GM21381 (cell line): Measurements from ENCODE around the gene SLC25A26.
A peak's percentile ranks its signal among the peaks of the same experiment; 100 is the strongest.

Experiments used
- ATAC-seq: cut with Tn5 transposase; IDR thresholded peaks from one replicate; pipeline ENCODE4 v1.9.1; 2021; ENCODE audit warnings: mild to moderate bottlenecking, moderate library complexity; ENCODE audit not compliant: unreplicated experiment

The SLC25A26 gene

DNA sequence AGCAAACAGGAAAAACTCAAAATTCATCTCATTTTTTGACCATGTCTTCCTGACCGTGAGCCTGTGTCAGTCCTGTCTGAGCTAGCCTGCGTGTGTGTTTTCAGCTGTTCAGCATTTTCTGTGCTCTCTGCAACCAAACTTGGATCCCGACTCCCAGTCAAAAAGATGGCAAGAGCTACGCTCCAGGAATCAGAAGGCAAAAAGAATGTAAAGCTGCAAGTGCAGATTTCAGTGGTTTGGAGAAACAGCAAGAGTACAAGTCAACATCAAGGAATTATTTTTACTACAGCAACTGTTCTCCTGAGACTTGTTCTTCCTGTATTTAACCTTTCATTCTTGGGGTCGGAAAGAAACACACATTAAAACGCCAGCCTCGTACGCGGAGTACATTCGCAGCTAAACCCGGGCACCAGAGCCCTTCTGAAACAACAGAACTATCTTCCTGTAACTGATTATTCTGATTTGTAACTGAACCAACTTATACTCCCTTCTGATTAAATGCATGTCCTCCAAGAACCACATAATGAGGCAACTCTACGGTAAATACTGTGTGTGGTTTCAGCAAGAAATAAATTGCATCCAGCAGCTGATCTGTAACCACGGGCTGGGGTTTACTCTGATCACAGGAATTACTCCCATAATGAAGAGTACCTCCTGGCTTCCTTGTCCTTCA lies 172.7 kb downstream of the SLC25A26 start:
- peak; percentile 6 for ATAC-seq

DNA sequence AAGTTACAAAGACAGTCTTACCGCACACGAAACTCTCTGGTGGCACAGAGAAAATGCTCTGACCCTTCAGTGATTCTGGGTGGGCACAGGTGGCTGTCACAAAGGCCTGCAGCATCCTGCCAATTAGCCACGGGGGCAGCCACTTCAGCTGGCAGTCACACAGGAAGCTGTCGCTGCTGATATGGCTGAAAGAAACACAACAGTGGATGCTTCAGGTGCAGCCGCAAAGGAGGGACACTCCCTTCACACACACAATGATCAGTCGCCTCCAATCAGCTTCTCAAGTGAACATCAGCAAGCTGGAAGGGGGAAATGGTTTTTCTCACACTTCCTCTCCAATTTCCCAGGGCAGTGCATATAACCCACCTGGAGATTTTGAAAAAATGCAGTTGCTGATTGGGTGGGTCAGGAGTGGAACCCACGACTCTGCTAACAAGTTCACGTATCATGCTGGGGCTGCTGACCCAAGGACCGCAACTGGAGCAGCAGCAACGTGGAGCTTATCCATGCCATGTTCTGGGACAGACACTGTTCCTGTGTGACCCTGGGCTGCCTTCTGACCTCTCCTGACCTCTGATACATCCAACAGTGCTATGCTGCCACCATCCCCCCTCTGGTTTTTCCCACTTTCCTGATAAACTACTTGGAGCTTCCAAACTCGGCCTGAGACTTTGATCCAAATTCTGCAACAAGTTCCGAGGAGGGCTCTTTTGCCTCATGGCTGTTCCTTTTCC lies 173.4 kb downstream of the SLC25A26 start:
- ATAC-seq, result peak; percentile 89

DNA sequence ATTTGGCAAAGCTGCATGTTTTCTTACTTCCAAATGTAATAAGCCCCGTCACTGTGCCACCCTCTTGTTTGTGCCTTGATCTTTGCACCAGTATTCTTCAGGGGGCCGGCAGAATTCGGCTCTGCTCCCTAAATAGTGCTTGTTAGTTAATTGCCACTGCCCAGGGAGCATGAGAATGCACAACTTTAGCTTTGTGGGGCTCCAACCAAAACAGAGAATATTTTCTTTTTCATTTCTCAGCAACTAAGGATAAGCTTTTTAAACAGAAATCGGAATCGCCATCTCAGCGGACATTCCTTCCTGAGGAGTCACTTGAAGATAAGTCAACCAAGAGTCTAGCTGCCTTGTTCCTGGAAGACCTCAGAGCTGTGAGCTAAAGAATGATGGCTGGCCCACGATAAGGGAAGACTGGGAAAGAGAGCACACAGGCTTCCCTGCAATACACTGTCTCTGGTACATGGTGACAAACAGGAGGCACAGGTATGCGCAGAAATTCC lies 174.0 kb downstream of the SLC25A26 start:
- ATAC-seq, result no peak

DNA sequence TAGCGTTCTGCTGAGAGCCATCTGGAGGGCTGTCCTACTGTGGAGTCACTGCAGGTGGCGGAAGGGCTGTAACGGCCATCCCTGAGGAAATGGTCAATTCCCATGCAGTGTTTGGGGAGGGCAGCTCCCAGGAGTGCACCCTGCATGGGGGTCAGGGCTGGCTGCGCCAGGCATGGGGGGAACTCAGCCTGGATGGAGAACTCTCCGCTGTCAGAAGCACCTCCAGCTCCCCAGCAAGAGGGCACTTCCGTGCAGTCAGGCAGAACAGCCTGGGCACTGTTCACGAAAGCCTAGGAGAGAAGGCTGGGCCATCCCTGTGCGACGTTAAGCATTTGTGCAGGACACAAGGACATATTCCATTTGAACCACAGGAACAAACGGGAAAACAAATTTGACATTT lies 174.8 kb downstream of the SLC25A26 start:
- ATAC-seq, result no peak

DNA sequence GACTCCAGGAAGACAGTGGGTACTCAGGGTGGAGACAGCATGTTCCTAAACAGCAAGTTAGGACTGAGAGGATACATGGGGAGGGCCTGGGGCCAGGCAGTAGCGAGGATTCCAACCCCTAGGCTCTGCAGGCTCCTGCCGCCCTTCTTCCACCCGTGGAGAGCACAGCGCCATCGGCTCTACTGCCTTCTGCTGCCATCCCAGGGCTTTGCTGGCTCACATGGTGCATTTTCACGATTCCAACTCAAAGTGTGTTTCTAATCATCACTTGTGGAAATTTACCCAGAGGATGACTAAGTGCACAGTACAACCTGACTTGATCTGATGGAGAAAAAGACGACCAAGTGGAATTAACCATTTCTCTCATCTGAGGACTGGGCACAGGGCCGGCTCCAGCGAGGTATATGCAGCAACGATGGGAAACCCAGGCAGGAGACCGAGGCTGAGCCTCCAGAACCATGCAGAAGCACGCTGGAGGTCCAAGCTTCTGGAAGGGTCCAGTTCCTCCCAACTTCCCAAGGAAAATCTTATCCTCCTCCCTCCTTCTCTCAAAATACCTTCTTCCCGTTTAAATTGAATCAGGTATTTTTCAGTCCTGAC lies 175.5 kb downstream of the SLC25A26 start:
- no peak for ATAC-seq

DNA sequence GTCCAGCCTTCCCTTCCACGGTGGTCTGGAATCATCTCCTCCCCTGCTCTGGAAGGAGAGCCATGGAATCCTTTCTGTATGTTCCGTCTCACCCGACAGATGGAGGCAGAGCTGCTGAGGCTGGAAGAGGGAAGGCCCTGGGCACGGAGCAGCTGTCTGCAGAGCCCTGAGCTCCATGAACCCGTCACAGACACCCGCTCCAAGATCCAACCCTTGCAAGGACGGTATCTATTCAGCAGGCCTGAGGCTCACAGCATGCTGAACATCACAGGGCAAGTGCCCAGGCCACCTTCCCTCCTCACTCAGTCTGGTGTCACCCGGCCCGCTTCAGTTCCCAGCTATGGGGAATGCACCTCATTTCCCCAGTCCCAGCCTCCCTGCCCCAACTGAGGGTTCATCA lies 176.1 kb downstream of the SLC25A26 start:
- ATAC-seq, result no peak

DNA sequence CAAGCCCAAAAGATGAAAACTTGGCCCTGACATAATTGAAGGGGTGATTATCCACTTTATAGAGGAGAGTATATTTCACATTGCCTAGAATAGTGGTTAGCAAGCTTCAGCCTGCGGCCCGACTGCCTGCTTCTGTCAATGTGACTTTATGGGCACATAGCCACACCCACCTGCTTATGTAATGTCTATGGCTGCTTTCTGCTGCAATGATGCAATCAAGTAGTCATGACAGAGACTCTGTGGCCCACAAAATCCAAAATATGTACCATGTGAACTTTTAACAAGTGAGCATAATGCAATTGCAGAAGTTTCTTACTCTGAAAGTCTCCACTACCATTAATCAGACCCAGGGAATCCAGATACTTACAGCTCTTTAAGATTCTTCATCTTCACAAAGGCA lies 176.9 kb downstream of the SLC25A26 start:
- ATAC-seq, result no peak

DNA sequence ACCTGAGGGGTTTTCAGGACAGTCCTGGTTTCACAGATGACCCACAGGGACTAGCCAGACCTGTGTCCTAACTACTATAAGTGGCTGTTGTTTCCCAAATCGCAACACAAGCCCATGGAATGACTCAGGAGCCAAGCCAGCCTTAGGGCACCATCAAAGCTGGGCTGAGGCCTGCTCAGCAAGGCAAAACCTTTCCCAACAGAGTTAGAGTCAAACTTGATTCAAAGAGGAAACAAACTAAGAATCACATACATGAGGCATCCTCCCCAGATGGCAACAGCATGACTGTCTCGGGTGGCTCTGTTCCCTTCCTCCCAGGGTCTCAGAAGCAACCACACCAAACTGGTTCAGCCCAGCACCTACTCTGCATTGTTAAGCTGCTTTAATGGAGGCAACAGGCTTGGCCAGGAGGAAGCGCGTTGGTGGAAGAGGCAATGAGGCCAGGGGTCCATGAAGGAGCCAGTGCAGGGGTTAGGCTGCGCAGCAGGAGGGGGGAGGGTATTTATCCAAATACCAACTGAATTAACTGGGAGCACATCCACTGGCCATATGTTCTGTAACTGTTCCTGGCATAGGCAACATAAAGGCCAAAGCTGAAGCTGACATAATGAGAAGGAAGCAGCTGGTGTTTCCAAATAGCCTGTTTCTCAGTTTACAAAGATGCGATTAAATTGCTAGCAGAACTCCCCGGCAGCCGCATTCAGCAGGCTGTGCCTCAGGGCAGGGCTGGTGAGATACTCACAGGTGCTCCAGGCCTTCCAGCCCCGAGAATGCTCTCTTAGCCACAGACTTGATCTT lies 177.6 kb downstream of the SLC25A26 start:
- ATAC-seq, result no peak

DNA sequence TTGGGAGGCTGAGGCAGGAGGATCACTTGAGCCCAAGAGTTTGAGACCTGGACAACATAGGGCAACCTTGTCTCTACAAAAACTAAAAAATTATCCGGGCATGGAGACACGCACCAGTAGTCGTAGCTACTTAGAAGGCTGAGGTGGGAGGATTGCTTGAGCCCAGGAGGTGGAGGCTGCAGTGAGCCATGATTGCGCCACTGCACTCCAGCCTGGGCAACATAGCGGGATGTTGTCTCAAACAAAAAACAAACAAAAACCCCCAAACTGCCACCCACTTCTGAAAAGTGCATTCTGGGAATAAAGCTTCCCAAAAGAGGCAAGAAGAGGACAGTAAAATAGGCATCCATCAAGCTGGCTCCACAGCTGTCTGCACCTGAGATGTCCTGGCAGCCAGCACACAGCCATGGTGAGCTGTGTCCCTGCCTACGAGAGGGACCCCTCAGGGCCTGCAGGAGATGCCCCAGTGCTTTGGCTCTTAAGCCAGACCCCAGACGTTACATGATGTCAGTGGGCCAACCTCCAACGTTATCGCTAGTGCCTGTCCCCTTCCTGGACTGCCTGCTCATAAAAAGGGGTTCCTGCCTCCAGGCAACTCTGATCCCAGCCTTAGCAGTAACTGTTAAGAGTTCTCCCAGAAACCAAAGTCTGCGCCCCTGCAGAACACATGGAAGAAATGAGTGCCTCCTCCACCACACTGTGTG lies 178.9 kb downstream of the SLC25A26 start:
- no peak for ATAC-seq

DNA sequence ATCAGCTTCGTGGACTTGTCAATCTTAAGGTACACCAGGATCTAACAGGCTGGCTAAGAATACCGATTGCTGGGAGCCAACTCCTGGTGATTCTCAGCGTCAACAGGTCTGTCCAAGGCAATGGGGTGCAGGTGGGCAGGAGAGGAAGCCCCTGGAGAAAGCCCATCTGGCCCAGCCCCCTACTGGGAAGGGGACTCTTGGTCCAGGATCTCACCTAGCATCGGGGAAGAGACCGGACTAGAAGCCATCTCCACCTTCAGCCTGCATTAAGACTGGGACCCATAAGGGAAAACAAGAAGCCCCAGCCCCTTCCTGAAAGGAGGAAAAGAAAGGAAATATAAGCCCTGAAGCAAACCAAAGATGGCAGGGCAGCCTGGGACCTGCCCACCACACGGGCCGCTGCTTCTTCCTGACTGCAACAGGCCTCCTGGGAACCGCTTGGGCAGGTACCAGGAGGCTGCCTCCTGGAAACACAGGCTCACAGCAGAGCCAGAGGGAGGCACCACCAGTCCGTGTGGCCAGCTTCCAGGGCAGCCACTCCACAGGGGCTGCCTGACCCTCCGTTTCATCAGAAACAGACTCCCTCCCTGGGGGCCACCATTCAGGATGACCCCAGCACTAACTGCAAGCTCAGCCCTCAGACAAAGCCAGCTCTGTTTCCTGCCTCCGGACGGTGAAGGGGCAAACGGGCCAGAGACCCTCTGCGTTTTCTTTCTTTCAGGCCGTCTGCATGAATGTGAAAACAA lies 179.8 kb downstream of the SLC25A26 start:
- no peak for ATAC-seq

DNA sequence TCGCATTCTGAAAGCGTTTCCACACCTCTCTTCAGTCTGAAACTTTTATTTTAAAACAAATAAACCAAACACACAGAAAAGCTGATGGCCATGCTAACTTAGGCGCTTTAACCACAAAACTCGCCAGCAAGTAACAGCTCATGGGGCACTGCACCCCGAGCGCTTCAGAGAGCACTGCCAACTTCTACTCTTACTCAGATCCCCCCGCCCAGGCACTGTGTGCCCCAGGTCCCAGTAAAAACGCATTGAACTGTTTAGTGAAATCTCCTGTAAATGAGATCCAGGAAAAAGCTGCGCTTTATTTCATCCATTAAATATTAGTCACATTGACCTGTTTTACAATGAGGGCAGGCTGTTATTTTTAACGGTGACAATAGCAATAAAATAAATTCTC lies 180.4 kb downstream of the SLC25A26 start:
- ATAC-seq, result no peak

DNA sequence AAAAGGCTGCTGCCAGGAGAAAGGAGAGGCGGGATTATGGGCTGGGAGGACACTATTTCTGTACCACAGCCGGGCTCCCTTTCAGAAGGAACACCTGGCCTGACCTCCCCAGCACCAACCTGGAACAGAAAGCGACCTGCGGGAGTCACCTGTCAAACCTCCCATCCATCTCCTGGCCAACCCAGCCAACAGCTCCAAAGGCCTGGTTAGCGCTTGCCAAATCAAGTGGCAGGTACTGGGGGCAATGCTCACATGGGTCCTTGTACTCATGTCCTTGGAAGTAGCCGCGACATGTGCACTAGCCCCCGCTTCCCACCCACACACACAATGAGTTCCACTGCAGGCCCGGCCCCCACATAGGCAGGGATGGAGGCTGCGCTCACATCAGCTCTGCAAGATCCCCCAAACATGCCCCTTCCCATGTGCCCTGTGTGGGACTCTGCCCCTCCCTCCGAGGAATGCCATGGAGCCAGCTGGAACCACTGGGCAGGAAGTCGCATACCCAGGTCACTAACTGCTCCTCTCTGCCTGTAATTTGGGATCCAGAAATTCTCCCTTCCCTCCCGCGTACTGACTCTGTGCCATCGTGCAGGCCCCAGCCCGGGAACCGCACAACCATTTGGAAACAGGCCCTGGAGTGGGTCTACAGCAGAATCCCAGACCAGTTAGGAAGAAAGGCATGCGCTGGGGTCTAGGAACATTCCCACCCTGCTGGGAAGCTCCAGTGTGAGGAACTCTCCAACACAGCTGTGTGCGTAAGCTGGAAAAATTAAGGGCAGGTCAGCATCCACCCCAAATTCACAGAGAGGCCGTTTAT lies 181.1 kb downstream of the SLC25A26 start:
- ATAC-seq, result no peak

DNA sequence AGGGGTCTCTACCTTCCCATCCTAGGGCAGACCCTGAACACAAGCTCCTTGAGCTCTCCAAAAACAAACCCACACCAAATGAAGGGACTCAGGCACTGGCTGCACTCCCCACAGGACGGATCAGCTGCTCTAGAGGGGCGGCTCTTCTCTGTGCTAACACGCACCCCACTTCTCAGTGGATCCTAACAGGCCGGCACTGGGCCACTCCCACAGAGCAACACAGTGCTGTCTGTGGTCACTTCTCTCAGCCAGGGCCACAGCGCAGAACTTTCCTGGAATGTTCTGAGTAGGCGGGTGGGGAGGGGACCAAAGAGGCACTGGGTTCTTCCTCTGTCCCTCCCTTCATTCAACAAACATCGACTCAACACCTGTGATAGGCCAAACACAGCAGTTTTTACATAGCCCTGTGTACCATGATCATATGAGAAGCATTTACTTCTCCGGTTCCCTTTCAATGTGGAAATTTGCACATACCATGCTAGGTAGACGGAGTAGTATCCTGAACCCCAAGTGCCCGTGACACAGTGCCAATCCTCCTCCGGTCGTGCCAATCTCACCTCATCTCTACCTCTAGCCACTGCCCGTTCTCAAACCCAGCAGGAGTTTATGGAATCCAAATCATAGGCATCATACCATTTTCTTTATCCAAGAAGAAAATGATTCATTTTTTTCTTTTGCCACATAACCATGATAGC lies 181.9 kb downstream of the SLC25A26 start:
- ATAC-seq, result no peak

DNA sequence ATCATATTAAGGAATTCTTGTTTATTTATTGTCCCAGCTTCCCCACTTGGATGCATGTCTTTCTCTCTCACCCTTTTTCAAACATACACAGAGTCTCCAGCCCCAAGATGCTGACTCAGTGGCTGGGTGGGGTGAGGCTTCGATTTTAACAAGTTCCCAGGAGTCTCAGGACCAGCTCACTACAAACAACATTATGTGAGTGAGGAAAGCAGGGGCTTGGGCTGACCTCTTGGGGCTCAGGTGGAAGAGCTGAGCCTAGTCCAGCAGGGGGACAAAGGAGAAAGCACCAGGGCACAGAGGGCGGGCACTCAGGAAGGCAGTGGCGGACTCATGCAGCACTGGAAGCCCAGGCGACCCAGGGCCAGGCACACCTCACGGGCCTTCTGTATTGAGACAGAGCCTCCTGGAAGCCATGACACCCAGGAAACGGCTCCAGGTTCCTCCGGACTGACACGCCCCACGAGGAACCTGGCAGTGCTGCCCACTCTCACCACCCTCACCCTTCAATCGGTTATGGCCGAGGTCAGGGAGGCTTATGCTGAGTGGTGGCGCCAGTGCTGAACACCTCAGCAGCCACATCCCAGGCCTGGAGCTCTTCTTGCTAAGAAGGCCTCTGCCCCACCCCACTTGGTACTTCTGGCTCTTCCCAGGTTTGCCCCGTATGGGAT lies 182.7 kb downstream of the SLC25A26 start:
- no peak for ATAC-seq

DNA sequence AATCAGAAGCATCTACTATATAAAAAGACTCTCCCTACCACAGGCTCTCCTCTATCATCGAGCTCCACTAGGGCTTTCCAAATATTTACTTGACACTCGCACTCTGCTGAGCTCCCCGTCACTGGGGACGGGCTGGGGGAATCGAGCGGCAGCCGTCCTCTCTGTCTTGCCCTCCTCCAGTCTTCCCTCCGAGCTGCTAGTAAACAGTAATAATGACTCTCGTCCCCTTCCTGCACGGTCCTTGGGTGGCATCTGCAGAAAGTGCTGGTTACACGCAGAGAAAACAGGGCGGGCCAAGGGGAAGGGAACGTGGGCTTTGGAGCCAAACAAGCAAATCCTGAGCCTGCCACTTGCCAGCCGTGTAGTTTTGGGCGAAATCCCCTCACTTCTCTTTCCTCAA lies 183.4 kb downstream of the SLC25A26 start:
- no peak for ATAC-seq

DNA sequence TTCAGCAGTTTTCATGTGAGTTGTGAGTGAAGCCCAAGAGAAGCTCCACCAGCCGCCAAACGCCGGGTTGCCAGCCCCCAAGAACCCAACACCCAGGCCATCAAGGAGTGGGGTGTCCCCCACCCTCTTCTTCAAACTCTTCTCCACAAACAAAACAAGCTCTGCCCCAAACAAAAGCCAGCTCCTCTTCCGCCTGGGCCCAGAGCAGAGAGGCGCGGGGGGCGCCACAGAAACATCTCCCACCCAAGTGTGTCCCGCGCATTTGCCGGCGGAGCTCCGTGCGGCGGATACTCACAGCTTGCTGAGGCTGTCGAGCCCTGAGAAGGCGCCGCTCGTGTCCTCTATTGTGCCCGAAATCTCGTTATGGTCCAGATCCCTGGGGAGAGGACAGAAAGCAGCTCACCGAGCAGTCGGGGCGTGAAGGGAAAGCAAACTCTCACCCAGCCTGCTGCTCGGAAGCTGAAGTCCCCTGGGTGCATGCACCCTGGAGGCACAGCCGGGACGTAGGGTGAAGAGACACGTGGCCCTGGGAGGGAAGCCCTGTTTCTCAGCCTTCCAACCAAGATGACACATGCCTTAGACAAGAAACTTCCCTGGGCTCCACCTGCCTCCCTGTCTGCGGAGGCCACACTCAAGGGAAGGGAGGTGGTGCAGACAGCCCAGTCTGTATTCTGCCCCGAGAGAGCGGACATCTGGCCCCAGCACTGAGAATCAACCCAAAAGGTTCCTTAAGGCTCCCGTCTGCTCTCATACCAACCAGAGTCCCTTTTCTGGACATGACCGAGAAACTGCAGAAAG lies 184.3 kb downstream of the SLC25A26 start:
- no peak for ATAC-seq

DNA sequence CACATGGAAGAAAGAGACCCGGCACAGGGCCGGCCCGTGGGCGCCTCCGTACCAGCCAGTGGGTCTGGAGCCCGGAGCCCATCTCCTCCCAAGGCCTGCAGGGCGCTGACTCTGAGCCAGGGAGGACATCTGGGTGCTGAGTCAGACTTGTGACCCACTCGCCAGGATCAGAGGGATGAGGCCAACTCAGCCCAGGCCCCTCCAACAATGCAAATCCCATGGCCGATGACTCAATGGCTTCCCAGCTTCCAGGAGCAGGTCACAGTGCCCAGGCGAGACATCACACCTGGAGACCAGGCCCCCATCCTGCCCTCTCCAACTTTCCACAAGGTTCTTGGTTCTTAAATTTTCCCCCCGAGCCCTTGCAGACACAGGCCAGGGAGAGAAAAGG lies 184.9 kb downstream of the SLC25A26 start:
- ATAC-seq, result no peak
